ENCODE measurements around the gene FEM1C.

FEM1C gene

GRCh38 chr5:115477581-115477980 is 67.0 kb downstream of the FEM1C start:
- no peak for ATAC-seq
- DNase-seq, result no peak

- ATAC-seq (no peak), DNase-seq (no peak)
These were observed 68.8 kb downstream of the FEM1C start for GRCh38 chr5:115475788-115476187.

DNA sequence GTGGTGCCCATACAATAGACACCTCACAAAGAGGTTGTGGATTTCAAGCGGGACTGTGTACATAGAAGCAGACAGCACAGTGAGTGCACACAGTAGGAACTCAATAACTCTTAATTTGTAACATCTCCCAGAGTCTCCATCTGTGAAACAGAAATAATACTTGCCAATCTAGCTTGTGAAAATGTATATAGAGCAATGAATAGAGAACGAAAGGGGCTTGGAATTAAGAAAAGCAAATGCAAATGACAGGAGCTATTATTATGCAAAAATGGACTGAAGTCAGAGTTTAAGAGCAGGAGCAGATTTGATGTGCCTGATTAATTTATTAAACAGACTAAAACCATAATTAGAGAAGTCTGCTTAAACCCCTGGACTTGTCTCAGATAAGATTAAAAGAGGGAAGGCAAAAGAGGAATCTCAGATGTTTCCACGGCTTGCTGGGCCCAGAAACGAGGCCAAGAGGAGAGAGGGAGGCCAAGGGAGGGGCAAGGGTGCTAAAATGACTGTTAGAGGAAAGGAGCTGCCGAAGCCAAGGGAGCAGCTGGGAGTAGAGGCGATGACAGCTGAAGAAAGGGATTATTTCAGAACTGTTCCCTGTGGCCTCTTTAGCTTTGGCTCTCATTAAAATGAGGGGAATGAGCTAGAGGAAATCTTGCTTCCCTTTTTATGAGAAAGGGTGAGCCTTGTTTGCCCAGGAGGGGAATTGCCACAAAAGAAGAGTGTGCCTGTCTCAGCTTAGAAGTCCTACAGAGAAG is 72.1 kb downstream of the FEM1C start:
- ATAC-seq, result no peak
- no peak for DNase-seq

DNA sequence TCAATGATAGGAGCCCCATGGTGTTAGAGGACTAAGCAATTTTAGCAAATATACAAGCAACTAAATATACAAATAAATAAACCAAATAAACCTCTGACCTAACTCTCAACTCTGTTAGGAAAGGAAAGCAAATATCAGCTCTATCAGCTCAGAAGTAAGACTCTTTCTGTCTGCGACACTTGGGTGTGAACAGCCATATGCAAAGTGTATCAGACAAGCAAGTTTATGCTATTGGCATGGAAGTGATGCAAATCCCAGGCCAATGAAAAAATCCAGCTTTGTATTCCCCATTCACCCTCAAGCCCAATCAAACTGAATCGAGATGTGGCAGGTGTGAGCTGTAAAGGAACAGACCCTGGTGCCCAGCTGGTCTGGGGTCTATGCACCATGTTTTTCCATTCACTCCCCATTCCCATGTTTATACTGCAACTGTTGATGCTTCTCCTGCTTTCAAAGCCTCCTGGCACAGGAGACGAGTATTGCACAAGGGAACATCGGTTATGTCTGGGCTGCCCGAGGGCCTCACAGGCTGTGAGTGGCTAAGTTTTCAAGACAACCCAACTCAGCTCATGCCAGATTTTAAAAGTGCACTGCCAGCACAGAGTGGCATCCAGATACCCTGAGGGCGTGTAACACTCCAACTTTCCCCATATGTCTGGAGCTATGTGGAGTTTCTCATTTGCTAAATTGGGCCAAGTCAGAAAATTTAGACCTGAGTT is 73.1 kb downstream of the FEM1C start:
- ATAC-seq, result no peak

DNA sequence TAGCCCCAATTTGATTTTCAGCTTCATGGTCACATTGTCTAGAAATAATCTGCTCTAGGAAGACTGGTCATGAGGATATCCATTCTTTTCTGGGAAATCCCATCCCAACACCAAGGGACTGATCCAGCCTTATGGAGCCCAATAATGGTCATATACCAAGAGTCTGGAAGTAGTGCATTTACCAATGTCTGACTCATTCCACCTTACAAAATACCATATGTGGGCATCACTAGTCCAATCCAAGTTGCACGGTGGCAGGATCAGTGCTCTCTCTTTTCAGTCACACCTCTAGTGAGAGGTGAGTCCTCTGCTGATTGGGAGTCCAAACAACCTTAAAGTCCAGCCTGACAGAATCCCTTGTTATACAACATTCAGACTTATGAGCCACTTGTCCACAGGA is 73.7 kb downstream of the FEM1C start:
- ATAC-seq (no peak), DNase-seq (no peak)

More for the DNA sequence above, 73.1 kb downstream of the FEM1C start:
- no peak for DNase-seq
